Endodermal cell (in vitro differentiated cells): ENCODE measurements around the gene TBL1X. TPM values are rescaled to one million over a fixed set of nuclear protein-coding genes. Genes with fewer than 3 reads are reported as not detected.

Experiments
- DNase-seq: peaks from one replicate; pipeline ENCODE4 v3.0.0-alpha.2; 2017
- H3K27ac ChIP-seq: 2 replicates; pipeline ENCODE4 v1.5.1; 2013; ENCODE audit warnings: mild to moderate bottlenecking, low read depth, low read length, moderate library complexity
- H3K27me3 ChIP-seq: 2 replicates; pipeline ENCODE4 v1.6.1; 2013; ENCODE audit warnings: mild to moderate bottlenecking, low read length, moderate library complexity; ENCODE audit not compliant: insufficient read depth, control insufficient read depth, poor library complexity, severe bottlenecking
- H3K36me3 ChIP-seq: 2 replicates; pipeline ENCODE4 v1.7.0; 2013; ENCODE audit warnings: mild to moderate bottlenecking, low read length, moderate library complexity; ENCODE audit not compliant: control insufficient read depth, insufficient read depth
- H3K4me1 ChIP-seq: one replicate; pipeline ENCODE4 v1.7.0; 2013; ENCODE audit warnings: low read length; ENCODE audit not compliant: control insufficient read depth, insufficient read depth
- H3K4me3 ChIP-seq: 2 replicates; pipeline ENCODE4 v1.5.1; 2013; ENCODE audit warnings: mild to moderate bottlenecking, low read length, moderate library complexity
- H3K9ac ChIP-seq: 2 replicates; pipeline ENCODE4 v1.6.1; 2013; ENCODE audit warnings: mild to moderate bottlenecking, low read length, moderate library complexity; ENCODE audit not compliant: poor library complexity, severe bottlenecking; ENCODE audit errors: extremely low read depth
- H3K9me3 ChIP-seq: 2 replicates; pipeline ENCODE4 v1.6.1; 2013; ENCODE audit warnings: mild to moderate bottlenecking, low read length, moderate library complexity; ENCODE audit not compliant: control insufficient read depth
- H3K27ac Mint-ChIP-seq: 2 replicates; pipeline ENCODE4 v1.8.0; 2020; ENCODE audit warnings: mixed read lengths
- H3K27me3 Mint-ChIP-seq: 2 replicates; pipeline ENCODE4 v1.8.0; 2021; ENCODE audit warnings: mild to moderate bottlenecking, mixed read lengths; ENCODE audit not compliant: insufficient read depth
- H3K36me3 Mint-ChIP-seq: 2 replicates; pipeline ENCODE4 v1.8.0; 2020; ENCODE audit warnings: low read depth, mixed read lengths
- H3K4me1 Mint-ChIP-seq: 2 replicates; pipeline ENCODE4 v1.8.0; 2020; ENCODE audit warnings: mixed read lengths
- H3K4me3 Mint-ChIP-seq: 2 replicates; pipeline ENCODE4 v1.8.0; 2020; ENCODE audit warnings: mild to moderate bottlenecking, moderate library complexity, mixed read lengths
- H3K9me3 Mint-ChIP-seq: 2 replicates; pipeline ENCODE4 v1.8.0; 2020; ENCODE audit warnings: mild to moderate bottlenecking, mixed read lengths
- CTCF ChIP-seq: fragments of 200-600 bp; sonication (generic); conservative IDR thresholded peaks from 2 replicates; pipeline ENCODE4 v1.5.0; 2021; ENCODE audit warnings: antibody characterized with exemption, mild to moderate bottlenecking
- WGBS, 2 experiments: methylation state at CpG; one replicate each; pipeline versions ENCODE4 v1.1.5 to v1.1.7; 2013; ENCODE audit warnings: missing lambda C conversion rate in 2 of 2, mixed read lengths in 1 of 2; ENCODE audit not compliant: insufficient coverage in 1 of 2, insufficient read length in 1 of 2; 5-methylcytosine and 5-hydroxymethylcytosine counted together
- total RNA-seq, 2 donors: library from RNA; stranded (reverse); fragmentation: NEBNext Ultra II Directional in 1 of 2; extraction: Animal tissue kit (Norgen Biotek cat#: 25700) in 1 of 2; gene quantifications; 2 replicates in 1 of 2; 3 replicates in 1 of 2; pipeline ENCODE4 v1.2.1, GENCODE V29; 2021

The TBL1X gene
- total RNA-seq, 2 donors from 2014 or later: 19.1 to 24.1 TPM

GRCh38 chrX:9539605-9540387 lies 74.9 kb downstream of the TBL1X start:
- no peak overlapping the region for H3K9ac ChIP-seq
- peaks cover 59% of the 10 kb centered on the region for H3K9me3 Mint-ChIP-seq
- no peaks in the 10 kb centered on the region for H3K4me1 ChIP-seq
- H3K36me3 Mint-ChIP-seq: no peaks in the 10 kb centered on the region
- no peak overlapping the region for H3K4me3 Mint-ChIP-seq
- H3K27me3 ChIP-seq: no peaks in the 10 kb centered on the region
- no peak for TF ChIP-seq CTCF
- no peaks in the 10 kb centered on the region for H3K36me3 ChIP-seq
- no peak overlapping the region for H3K4me3 ChIP-seq
- DNase-seq: no peak
- no peaks in the 10 kb centered on the region for H3K27me3 Mint-ChIP-seq
- no peaks in the 10 kb centered on the region for H3K9me3 ChIP-seq
- peaks cover 2% of the 10 kb centered on the region for H3K4me1 Mint-ChIP-seq
- H3K27ac ChIP-seq: no peak overlapping the region
- WGBS, 2 experiments: 92 to 100% methylated on average over 1 to 5 of the region's 5 CpGs
- H3K27ac Mint-ChIP-seq: no peak overlapping the region

- no peak for DNase-seq
- H3K36me3 Mint-ChIP-seq: peaks cover 4% of the 10 kb centered on the region
- 77 to 94% methylated on average over 5 to 12 of the region's 13 CpGs for WGBS, 2 experiments
- H3K9ac ChIP-seq: no peak overlapping the region
- peak overlapping the region; percentile 61 for H3K27ac ChIP-seq
- no peaks in the 10 kb centered on the region for H3K36me3 ChIP-seq
- H3K9me3 Mint-ChIP-seq: peaks cover 62% of the 10 kb centered on the region
- H3K4me3 ChIP-seq: no peak overlapping the region
- TF ChIP-seq CTCF: no peak
- H3K27me3 ChIP-seq: no peaks in the 10 kb centered on the region
- no peaks in the 10 kb centered on the region for H3K27me3 Mint-ChIP-seq
- no peaks in the 10 kb centered on the region for H3K4me1 ChIP-seq
- no peak overlapping the region for H3K27ac Mint-ChIP-seq
- H3K4me1 Mint-ChIP-seq: peaks cover 2% of the 10 kb centered on the region
- H3K9me3 ChIP-seq: no peaks in the 10 kb centered on the region
- no peak overlapping the region for H3K4me3 Mint-ChIP-seq
Observed at GRCh38 chrX:9542106-9542760, 77.4 kb downstream of the TBL1X start.

- H3K9ac ChIP-seq: no peak overlapping the region
- Mint-ChIP-seq H3K27ac (no peak overlapping the region), H3K36me3 (peaks cover 4% of the 10 kb centered on the region), H3K27me3 (no peaks in the 10 kb centered on the region), H3K9me3 (peaks cover 58% of the 10 kb centered on the region), H3K4me3 (no peak overlapping the region), H3K4me1 (peaks cover 2% of the 10 kb centered on the region)
- no peaks in the 10 kb centered on the region for H3K36me3 ChIP-seq
- H3K27ac ChIP-seq: peak overlapping the region; percentile 61
- no peak for TF ChIP-seq CTCF
- 68 to 89% methylated on average over 8 to 12 of the region's 12 CpGs for whole genome bisulfite sequencing, 2 experiments
- no peaks in the 10 kb centered on the region for H3K27me3 ChIP-seq
- no peaks in the 10 kb centered on the region for H3K9me3 ChIP-seq
- no peak for DNase-seq
- no peak overlapping the region for H3K4me3 ChIP-seq
- H3K4me1 ChIP-seq: no peaks in the 10 kb centered on the region
Observed at GRCh38 chrX:9542761-9543111, 77.9 kb downstream of the TBL1X start.
